ENCODE data around the gene DNMT3A.

The DNMT3A gene

DNA sequence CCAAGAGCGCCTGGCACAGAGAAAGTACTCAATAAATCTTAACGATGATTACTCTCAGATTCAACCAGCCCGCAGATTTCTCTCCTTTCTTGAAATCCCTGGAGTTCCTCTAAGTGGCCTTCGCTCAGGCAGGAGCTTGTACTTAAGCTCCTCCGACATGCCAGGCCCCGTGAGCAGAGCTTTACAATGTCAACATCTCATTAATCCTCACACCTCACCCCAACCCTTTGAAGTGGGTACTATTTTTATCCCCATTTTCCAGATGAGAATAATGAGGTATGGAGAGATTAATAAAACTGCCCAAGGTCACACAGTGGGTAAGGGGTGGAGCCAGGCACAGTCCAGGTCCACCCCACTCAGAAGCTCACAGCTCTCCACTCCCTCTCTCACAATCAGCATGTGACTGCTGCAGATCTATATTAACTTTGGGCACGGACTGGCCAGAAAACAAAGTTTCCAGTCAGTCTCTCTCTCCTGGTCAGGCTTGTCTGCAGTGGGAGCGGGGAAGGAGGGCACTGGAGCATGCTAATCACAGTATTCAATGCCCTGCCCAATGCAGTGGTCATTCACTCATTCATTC lies 18.0 kb downstream of the DNMT3A start:
- DNase-seq: no peak

DNA sequence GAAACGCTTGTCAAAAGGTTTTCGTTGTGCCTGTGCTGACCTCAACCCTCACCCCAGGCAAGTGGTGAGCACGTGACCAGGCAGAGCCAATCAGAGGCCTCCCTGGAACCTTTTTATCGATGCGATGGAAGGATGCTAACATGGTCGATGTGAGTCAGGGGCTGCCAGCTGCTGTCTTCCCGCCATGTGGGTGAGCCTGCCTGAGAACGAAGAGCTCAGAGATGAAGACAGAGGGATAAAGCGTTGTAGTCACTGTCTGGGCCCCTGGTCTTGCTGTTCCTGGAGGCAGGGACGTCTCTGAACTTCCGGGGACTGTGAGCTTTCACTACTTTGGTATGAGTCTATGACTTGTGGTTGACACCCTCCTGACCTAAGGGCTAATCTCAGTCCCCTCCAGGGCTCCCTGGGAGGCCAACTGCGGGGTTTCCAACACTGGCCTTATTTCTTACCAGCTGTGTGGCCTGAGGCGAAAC lies 18.6 kb downstream of the DNMT3A start:
- no peak for DNase-seq

DNA sequence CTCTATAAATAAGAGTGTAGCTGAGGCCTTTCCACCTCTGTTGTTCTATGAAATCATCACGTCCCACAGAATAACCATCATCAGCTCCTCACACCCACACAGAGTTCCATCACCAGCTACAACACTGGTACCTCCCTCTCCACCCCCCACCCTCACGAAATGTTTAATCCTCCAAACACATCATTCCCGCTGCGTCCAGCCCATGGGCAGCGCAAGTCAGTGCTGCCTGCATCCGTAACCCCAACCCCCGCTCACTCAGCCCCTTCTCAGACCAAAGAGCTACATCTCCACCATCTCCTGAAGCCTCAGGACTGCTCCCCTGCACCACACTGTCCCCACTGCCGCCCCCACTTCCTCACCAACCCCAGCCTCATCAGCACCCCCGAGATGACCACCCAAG lies 19.4 kb downstream of the DNMT3A start:
- DNase-seq: no peak

- no peak for DNase-seq
Observed at GRCh38 chr2:25320077-25320476, 21.6 kb downstream of the DNMT3A start.

GRCh38 chr2:25316101-25316500 lies 25.6 kb downstream of the DNMT3A start:
- DNase-seq: no peak

- no peak for DNase-seq
Observed at GRCh38 chr2:25315316-25315680, 26.4 kb downstream of the DNMT3A start.

GRCh38 chr2:25314514-25315315 lies 27.0 kb downstream of the DNMT3A start:
- peak; percentile 22 for DNase-seq

DNA sequence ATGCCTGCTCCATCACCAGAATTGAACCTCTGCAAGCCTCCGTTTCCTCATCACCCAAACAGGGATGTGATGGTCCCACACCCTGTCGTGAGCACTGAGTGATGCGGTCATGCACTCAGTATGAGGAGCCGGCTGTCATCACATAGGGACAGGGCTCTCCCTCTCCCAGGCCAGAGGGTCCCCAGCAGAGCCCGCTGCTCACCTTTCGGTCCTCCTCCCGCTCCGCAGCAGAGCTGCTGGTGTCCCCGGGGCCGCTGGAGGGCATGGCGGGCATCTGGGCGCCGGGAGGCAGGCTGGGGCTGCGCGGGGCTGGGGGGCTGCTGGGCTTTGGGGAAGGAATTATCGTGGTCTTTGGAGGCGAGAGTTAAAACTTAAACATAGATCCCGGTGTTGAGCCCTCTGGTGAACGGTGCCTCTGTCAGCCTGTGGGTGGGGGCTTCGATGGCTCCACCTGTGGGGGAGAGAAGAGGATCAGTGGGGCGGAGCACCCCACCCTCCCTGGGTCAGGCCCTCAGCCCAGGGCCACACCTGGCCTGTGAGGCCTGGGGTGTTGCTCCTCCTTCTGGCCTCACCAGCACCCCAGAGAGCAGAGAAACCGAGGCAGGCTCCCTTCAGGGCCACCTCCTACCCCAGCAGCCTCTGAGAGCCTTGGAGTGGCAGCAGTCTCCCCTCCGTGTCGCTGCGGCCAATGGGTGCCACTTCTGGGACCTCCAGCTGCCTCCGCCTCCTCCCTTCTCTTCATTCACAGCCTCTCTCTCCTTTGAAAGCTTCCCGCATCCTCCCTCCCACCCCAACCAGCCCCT lies 27.8 kb downstream of the DNMT3A start:
- no peak for DNase-seq

- no peak for DNase-seq
Observed at GRCh38 chr2:25312958-25313710, 28.6 kb downstream of the DNMT3A start.

- DNase-seq: no peak
Observed at GRCh38 chr2:25311865-25312575, 29.7 kb downstream of the DNMT3A start.

- peak; percentile 91 for DNase-seq
Observed at GRCh38 chr2:25310965-25311864, 30.5 kb downstream of the DNMT3A start.

- no peak for DNase-seq
Observed at GRCh38 chr2:25310709-25310964, 31.1 kb downstream of the DNMT3A start.

DNA sequence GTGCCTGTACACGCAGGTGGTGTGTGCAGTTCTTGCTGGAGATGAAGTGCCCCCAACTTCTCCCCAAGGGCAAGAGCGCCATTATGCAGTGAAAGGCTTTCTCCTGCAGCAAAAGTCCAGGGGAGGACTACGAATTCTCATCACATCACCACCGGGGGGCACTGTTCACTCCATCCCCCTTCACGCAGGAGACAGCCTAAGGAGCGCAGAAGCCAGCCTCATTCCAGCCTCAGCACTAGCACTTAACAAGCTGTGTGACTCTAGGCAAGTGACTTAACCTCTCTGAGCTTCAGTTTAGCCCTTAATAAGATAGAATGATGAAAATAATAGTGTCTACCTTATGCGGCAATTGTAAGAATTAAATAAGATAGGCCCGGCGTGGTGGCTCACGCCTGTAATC lies 32.3 kb downstream of the DNMT3A start:
- peak; percentile 12 for DNase-seq

GRCh38 chr2:25308599-25308998 lies 33.1 kb downstream of the DNMT3A start:
- DNase-seq: no peak

- no peak for DNase-seq
Observed at GRCh38 chr2:25307949-25308557, 33.7 kb downstream of the DNMT3A start.

DNA sequence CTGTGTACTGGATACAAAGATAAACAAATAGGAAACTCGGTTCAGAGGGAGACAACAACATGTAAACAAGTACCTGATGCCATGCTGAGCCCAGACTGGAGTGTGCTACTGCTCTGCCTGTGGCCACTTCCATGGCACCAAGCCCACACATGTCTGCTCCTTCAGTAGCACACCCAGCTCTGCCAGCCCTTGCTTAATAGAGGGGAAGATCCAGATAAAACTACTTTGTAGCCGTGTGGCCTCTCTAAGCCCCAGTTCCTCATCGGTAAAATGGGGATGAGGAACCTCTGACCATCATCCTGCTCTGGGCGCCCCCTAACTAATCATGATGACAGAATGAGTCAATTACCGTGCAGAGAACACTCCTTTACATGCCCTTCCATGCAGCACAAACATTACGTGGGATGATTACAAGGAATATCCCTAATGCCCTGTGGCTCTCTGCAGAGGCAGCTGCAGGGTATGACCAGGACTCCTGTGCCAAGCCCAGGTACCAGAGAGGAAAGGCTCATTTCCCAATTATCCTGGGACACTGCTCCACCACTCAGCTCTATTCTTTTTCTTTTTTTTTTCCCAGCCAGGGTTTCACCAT lies 34.9 kb downstream of the DNMT3A start:
- DNase-seq: no peak

GRCh38 chr2:25305775-25306174 lies 36.0 kb downstream of the DNMT3A start:
- no peak for DNase-seq

- no peak for DNase-seq
Observed at GRCh38 chr2:25304826-25305596, 36.7 kb downstream of the DNMT3A start.

- DNase-seq: no peak
Observed at GRCh38 chr2:25304321-25304720, 37.4 kb downstream of the DNMT3A start.

Measured in NCI-H510A treated with DMSO at 0.1 percent for 48 hours (cell line).